ENCODE results near the gene LRRC4. TPM values are rescaled to one million over a fixed set of nuclear protein-coding genes. Genes with fewer than 3 reads are reported as not detected.
A peak's percentile ranks its signal among the peaks of the same experiment; 100 is the strongest.

LRRC4 gene
- polyA plus RNA-seq, 1 of the 3 experiments (the other 2 are of a cell fraction): 0.44 TPM

GRCh38 chr7:128076796-128077271 lies 45.6 kb upstream of the LRRC4 start (continued):
- TF ChIP-seq RFX5 (IDR thresholded peaks at IDR 0.05; ENCODE audit: low read length) (no peak), ELF1 (IDR thresholded peaks at IDR 0.05) (no peak), FOSL2 (IDR thresholded peaks at IDR 0.05; ENCODE audit: borderline replicate concordance, low read depth) (no peak), NFIC (IDR thresholded peaks at IDR 0.05; ENCODE audit: borderline replicate concordance) (peak; percentile 47; the same call in 1 of the 2 replicates), NRF1 (IDR thresholded peaks at IDR 0.05; ENCODE audit: low read depth, low read length) (no peak), FOXM1 (IDR thresholded peaks at IDR 0.05; ENCODE audit: low read depth) (no peak), TAF1 (IDR thresholded peaks at IDR 0.05; ENCODE audit: borderline replicate concordance, low read depth, low read length) (no peak), RCOR1 (IDR thresholded peaks at IDR 0.05; ENCODE audit: low read length) (no peak), RAD21 (IDR thresholded peaks at IDR 0.05; ENCODE audit: low read length) (0 out of 2 replicates have a peak, but pooled peaks have one; percentile 5)
- TF ChIP-seq, protein P1, sequence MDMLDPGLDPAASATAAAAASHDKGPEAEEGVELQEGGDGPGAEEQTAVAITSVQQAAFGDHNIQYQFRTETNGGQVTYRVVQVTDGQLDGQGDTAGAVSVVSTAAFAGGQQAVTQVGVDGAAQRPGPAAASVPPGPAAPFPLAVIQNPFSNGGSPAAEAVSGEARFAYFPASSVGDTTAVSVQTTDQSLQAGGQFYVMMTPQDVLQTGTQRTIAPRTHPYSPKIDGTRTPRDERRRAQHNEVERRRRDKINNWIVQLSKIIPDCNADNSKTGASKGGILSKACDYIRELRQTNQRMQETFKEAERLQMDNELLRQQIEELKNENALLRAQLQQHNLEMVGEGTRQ (IDR thresholded peaks at IDR 0.05; ENCODE audit: borderline replicate concordance, low read depth, low read length): no peak

DNA sequence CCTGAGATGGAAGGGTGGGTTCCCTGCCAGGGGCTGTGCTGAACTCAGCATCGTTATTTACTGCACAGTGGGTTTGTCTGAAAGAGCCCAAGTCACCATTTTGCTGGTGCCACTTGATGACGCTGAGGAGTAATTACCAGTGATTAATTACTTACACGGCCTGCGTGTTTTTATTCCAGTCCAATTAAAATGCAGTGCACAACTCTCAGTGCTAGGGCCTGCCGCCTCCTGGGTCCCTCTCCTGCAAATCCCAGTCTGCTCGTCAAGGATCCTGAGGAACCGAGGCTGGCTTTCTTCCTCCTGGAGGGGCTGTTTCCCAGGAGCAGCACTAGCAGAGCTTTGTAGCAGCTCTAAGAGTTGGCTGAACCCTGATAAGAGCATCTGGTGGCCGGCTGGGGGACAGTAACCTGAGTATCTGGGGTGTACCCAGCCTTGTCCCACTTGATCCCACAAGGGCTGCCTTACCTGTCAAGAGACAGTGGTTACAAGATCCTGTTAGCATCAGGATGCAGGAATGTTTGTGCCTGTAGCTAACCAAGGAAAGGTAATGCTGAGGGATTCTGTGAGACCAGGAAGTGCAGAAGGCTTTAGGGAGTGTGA lies 45.1 kb upstream of the LRRC4 start:
- no peak overlapping the region for H3K9ac ChIP-seq
- no peaks in the 10 kb centered on the region for H4K20me1 ChIP-seq (ENCODE audit: insufficient read depth)
- H3K4me2 ChIP-seq: no peak overlapping the region
- peak overlapping the region in 1 of 2 experiments; percentile 62; a peak in 2 of 4 replicates for H3K27ac ChIP-seq (ENCODE audit: low read depth in 2 of 2, low read length in 1 of 2)
- H3K36me3 ChIP-seq (replicated peaks in 1 of 2; ENCODE audit: control insufficient read depth in 1 of 2, insufficient read depth in 2 of 2, low read length in 1 of 2): peaks cover 5 to 63% of the 10 kb centered on the region in 2 experiments
- peaks cover 0 to 55% of the 10 kb centered on the region in 2 experiments; a peak in 2 of 4 replicates for H3K4me1 ChIP-seq (ENCODE audit: control insufficient read depth in 1 of 2, insufficient read depth in 2 of 2, low read depth in 1 of 2, low read length in 1 of 2)
- 97% methylated on average over 7 of the region's 8 CpGs for WGBS (ENCODE audit: low lambda C conversion rate)
- H3K4me3 ChIP-seq (ENCODE audit: low read depth in 2 of 2, low read length in 1 of 2): no peak overlapping the region
- POLR2A ChIA-PET: interaction anchor here (1.1 to 2.2 kb wide), 2 partner anchors 9 to 21 kb away, joined by 4 to 11 read pairs; no protein-coding TSS in a partner anchor
- H3F3A ChIP-seq (replicated peaks; ENCODE audit: insufficient read depth): no peaks in the 10 kb centered on the region
- CTCF ChIA-PET: interaction anchor here (0.9 to 5.6 kb wide), 12 partner anchors 10 to 368 kb away, joined by 3 to 33 read pairs (median 4); no protein-coding TSS in a partner anchor
- H3K79me2 ChIP-seq (ENCODE audit: insufficient read depth): no peaks in the 10 kb centered on the region
- H2AFZ ChIP-seq (ENCODE audit: low read depth): no peak overlapping the region
- no peaks in the 10 kb centered on the region for H3K9me2 ChIP-seq
- DNase-seq: no peak
- H3K9me3 ChIP-seq: no peaks in the 10 kb centered on the region
- no peaks in the 10 kb centered on the region for H3K27me3 ChIP-seq (ENCODE audit: insufficient read depth)
- TF ChIP-seq, protein P2, sequence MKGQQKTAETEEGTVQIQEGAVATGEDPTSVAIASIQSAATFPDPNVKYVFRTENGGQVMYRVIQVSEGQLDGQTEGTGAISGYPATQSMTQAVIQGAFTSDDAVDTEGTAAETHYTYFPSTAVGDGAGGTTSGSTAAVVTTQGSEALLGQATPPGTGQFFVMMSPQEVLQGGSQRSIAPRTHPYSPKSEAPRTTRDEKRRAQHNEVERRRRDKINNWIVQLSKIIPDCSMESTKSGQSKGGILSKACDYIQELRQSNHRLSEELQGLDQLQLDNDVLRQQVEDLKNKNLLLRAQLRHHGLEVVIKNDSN (IDR thresholded peaks at IDR 0.05; ENCODE audit: borderline replicate concordance, low read depth): no peak
- TF ChIP-seq, protein P3, sequence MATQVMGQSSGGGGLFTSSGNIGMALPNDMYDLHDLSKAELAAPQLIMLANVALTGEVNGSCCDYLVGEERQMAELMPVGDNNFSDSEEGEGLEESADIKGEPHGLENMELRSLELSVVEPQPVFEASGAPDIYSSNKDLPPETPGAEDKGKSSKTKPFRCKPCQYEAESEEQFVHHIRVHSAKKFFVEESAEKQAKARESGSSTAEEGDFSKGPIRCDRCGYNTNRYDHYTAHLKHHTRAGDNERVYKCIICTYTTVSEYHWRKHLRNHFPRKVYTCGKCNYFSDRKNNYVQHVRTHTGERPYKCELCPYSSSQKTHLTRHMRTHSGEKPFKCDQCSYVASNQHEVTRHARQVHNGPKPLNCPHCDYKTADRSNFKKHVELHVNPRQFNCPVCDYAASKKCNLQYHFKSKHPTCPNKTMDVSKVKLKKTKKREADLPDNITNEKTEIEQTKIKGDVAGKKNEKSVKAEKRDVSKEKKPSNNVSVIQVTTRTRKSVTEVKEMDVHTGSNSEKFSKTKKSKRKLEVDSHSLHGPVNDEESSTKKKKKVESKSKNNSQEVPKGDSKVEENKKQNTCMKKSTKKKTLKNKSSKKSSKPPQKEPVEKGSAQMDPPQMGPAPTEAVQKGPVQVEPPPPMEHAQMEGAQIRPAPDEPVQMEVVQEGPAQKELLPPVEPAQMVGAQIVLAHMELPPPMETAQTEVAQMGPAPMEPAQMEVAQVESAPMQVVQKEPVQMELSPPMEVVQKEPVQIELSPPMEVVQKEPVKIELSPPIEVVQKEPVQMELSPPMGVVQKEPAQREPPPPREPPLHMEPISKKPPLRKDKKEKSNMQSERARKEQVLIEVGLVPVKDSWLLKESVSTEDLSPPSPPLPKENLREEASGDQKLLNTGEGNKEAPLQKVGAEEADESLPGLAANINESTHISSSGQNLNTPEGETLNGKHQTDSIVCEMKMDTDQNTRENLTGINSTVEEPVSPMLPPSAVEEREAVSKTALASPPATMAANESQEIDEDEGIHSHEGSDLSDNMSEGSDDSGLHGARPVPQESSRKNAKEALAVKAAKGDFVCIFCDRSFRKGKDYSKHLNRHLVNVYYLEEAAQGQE (IDR thresholded peaks at IDR 0.05; ENCODE audit: low read depth, low read length): no peak
- TF ChIP-seq JUND (IDR thresholded peaks at IDR 0.05) (no peak), CHD2 (IDR thresholded peaks at IDR 0.05; ENCODE audit: low read length, partially characterized antibody) (no peak), RFX5 (IDR thresholded peaks at IDR 0.05; ENCODE audit: low read length) (no peak), MXI1 (IDR thresholded peaks at IDR 0.05; ENCODE audit: low read depth, low read length) (no peak), EP300 (IDR thresholded peaks at IDR 0.05; ENCODE audit: borderline replicate concordance in 1 of 2, low read depth in 1 of 2, low read length in 1 of 2) (no peak), FOXM1 (IDR thresholded peaks at IDR 0.05; ENCODE audit: low read depth) (no peak), RXRA (IDR thresholded peaks at IDR 0.05; ENCODE audit: borderline replicate concordance, low read depth) (no peak), RAD21 (IDR thresholded peaks at IDR 0.05; ENCODE audit: low read length) (no peak), TCF12 (IDR thresholded peaks at IDR 0.05) (no peak), ELF1 (IDR thresholded peaks at IDR 0.05) (no peak)
- TF ChIP-seq, protein P4, sequence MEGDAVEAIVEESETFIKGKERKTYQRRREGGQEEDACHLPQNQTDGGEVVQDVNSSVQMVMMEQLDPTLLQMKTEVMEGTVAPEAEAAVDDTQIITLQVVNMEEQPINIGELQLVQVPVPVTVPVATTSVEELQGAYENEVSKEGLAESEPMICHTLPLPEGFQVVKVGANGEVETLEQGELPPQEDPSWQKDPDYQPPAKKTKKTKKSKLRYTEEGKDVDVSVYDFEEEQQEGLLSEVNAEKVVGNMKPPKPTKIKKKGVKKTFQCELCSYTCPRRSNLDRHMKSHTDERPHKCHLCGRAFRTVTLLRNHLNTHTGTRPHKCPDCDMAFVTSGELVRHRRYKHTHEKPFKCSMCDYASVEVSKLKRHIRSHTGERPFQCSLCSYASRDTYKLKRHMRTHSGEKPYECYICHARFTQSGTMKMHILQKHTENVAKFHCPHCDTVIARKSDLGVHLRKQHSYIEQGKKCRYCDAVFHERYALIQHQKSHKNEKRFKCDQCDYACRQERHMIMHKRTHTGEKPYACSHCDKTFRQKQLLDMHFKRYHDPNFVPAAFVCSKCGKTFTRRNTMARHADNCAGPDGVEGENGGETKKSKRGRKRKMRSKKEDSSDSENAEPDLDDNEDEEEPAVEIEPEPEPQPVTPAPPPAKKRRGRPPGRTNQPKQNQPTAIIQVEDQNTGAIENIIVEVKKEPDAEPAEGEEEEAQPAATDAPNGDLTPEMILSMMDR (IDR thresholded peaks at IDR 0.05): no peak
- TF ChIP-seq, protein P5, sequence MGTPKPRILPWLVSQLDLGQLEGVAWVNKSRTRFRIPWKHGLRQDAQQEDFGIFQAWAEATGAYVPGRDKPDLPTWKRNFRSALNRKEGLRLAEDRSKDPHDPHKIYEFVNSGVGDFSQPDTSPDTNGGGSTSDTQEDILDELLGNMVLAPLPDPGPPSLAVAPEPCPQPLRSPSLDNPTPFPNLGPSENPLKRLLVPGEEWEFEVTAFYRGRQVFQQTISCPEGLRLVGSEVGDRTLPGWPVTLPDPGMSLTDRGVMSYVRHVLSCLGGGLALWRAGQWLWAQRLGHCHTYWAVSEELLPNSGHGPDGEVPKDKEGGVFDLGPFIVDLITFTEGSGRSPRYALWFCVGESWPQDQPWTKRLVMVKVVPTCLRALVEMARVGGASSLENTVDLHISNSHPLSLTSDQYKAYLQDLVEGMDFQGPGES (IDR thresholded peaks at IDR 0.05; ENCODE audit: low read depth, low read length): no peak
- TF ChIP-seq, protein P1 (IDR thresholded peaks at IDR 0.05; ENCODE audit: borderline replicate concordance, low read depth, low read length): no peak
- TF ChIP-seq, protein P6, sequence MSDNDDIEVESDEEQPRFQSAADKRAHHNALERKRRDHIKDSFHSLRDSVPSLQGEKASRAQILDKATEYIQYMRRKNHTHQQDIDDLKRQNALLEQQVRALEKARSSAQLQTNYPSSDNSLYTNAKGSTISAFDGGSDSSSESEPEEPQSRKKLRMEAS (IDR thresholded peaks at IDR 0.05; ENCODE audit: low read depth): no peak
